ACC112 (cell line): ENCODE measurements around the gene PTGDR2.

ENCODE experiments used
- H2AFZ ChIP-seq: fragments of 200-600 bp; sonication (generic); one replicate; pipeline ENCODE4 v1.6.0; 2017; ENCODE audit warnings: antibody characterized with exemption, low read length; ENCODE audit not compliant: unreplicated experiment
- H3K27ac ChIP-seq: fragments of 200-600 bp; sonication (generic); 2 replicates; pipeline ENCODE4 v1.5.1; 2014; ENCODE audit warnings: low read depth, mild to moderate bottlenecking, antibody characterized with exemption, low read length, moderate library complexity
- H3K27me3 ChIP-seq: fragments of 200-600 bp; sonication (generic); 2 replicates; pipeline ENCODE4 v1.6.1; 2014; ENCODE audit warnings: mild to moderate bottlenecking, antibody characterized with exemption, low read length, moderate library complexity, mixed read lengths; ENCODE audit not compliant: insufficient read depth
- H3K36me3 ChIP-seq: fragments of 200-600 bp; sonication (generic); 2 replicates; pipeline ENCODE4 v1.6.1; 2016; ENCODE audit warnings: mild to moderate bottlenecking, antibody characterized with exemption, low read length, moderate library complexity, mixed read lengths; ENCODE audit not compliant: insufficient read depth
- H3K4me1 ChIP-seq: fragments of 200-600 bp; sonication (generic); one replicate; pipeline ENCODE4 v1.6.1; 2016; ENCODE audit warnings: low read length, mixed read lengths; ENCODE audit not compliant: insufficient read depth, unreplicated experiment, control insufficient read depth
- H3K4me3 ChIP-seq: fragments of 200-600 bp; sonication (generic); 2 replicates; pipeline ENCODE4 v1.5.1; 2014; ENCODE audit warnings: mild to moderate bottlenecking, low read depth, low read length
- H3K79me2 ChIP-seq: fragments of 200-600 bp; sonication (generic); one replicate; pipeline ENCODE4 v1.6.0; 2016; ENCODE audit warnings: low read length; ENCODE audit not compliant: control insufficient read depth, unreplicated experiment, insufficient read depth

The PTGDR2 gene

DNA sequence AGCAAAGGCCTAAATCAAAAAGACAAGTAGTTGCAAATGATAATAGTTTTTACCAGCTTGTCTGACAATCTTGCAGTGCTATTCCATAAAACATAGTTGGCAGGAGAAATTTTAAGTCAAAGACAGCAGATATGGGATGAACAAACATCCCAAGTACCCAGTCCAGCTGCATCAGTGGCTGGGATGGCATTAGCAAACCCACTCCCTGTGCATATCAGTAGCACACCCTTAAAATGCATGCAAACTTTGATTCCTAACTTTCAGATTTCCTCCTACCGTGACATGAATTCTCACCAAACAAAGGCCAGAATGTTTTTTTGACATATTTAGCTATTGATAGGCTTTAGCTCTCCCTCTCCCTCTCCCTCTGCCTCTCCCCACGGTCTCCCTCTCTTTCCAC is 41.6 kb downstream of the PTGDR2 start:
- Histone ChIP-seq H3K4me1 (no peaks in the 10 kb centered on the region), H3K79me2 (no peaks in the 10 kb centered on the region), H3K36me3 (no peaks in the 10 kb centered on the region), H2AFZ (no peak overlapping the region), H3K27ac (no peak overlapping the region), H3K27me3 (peaks cover 21% of the 10 kb centered on the region), H3K4me3 (no peak overlapping the region)

DNA sequence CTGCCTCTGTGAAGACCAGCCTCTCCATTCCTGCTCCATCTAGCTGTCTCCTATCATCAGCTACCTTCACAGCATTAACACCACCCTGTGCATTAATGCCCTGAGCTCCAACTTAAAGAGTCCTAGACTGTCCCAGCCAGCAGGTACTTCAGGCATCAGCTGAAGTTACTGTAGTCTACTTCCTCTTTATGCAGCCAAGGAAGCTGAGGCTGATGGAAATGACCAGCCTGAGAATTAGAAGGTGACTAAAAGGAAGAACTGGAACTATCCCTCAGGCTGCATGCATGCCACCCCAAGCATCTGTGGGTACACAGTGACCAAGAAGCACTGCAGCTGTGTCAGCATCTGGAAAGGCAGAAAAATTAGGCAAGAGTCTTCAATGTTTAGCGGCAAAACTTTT is 42.4 kb downstream of the PTGDR2 start:
- H3K4me1 ChIP-seq, result no peaks in the 10 kb centered on the region
- H3K27ac ChIP-seq, result no peak overlapping the region
- no peak overlapping the region for H3K4me3 ChIP-seq
- H3K36me3 ChIP-seq, result no peaks in the 10 kb centered on the region
- no peak overlapping the region for H2AFZ ChIP-seq
- H3K27me3 ChIP-seq, result peaks cover 21% of the 10 kb centered on the region
- no peaks in the 10 kb centered on the region for H3K79me2 ChIP-seq

DNA sequence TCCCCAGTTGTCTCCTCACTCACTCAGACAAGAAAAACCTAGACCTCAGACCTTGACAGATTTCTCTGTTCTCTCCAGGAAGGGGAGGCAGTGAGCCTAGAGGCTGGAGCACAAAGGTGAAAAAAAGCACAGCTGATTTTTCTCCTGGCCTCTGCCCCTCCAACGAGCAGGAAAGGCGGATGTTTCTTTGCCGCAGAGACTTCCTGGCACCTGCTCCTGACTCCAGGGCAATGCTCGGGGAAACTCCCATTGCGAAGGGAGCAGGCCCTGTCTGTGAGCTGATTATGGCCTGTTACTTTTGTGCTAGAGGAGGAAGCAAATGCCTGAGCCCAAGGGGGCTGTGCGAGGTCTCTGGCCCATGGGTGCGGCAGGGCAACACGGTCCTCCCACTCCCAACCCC is 45.2 kb downstream of the PTGDR2 start:
- peaks cover 17% of the 10 kb centered on the region; the same call in 1 of the 2 replicates for H3K27me3 ChIP-seq
- no peaks in the 10 kb centered on the region for H3K79me2 ChIP-seq
- no peaks in the 10 kb centered on the region for H3K4me1 ChIP-seq
- H3K27ac ChIP-seq, result no peak overlapping the region
- no peak overlapping the region for H2AFZ ChIP-seq
- H3K4me3 ChIP-seq, result no peak overlapping the region
- no peaks in the 10 kb centered on the region for H3K36me3 ChIP-seq

- H2AFZ ChIP-seq, result no peak overlapping the region
- no peak overlapping the region for H3K4me3 ChIP-seq
- no peaks in the 10 kb centered on the region for H3K4me1 ChIP-seq
- H3K27me3 ChIP-seq, result peaks cover 21% of the 10 kb centered on the region; the same call in 1 of the 2 replicates
- no peaks in the 10 kb centered on the region for H3K36me3 ChIP-seq
- H3K27ac ChIP-seq, result no peak overlapping the region
- H3K79me2 ChIP-seq, result no peaks in the 10 kb centered on the region
Measured at GRCh38 chr11:60810151-60810550, 45.6 kb downstream of the PTGDR2 start.

- no peak overlapping the region for H3K27ac ChIP-seq
- no peak overlapping the region for H2AFZ ChIP-seq
- H3K27me3 ChIP-seq, result peaks cover 21% of the 10 kb centered on the region; the same call in 1 of the 2 replicates
- no peak overlapping the region for H3K4me3 ChIP-seq
- H3K36me3 ChIP-seq, result no peaks in the 10 kb centered on the region
- no peaks in the 10 kb centered on the region for H3K4me1 ChIP-seq
- H3K79me2 ChIP-seq, result no peaks in the 10 kb centered on the region
Measured at GRCh38 chr11:60809691-60810090, 46.1 kb downstream of the PTGDR2 start.

GRCh38 chr11:60809249-60809648 is 46.5 kb downstream of the PTGDR2 start:
- Histone ChIP-seq H3K27me3 (peaks cover 21% of the 10 kb centered on the region; the same call in 1 of the 2 replicates), H2AFZ (no peak overlapping the region), H3K36me3 (no peaks in the 10 kb centered on the region), H3K4me1 (no peaks in the 10 kb centered on the region), H3K79me2 (no peaks in the 10 kb centered on the region), H3K27ac (no peak overlapping the region), H3K4me3 (no peak overlapping the region)

DNA sequence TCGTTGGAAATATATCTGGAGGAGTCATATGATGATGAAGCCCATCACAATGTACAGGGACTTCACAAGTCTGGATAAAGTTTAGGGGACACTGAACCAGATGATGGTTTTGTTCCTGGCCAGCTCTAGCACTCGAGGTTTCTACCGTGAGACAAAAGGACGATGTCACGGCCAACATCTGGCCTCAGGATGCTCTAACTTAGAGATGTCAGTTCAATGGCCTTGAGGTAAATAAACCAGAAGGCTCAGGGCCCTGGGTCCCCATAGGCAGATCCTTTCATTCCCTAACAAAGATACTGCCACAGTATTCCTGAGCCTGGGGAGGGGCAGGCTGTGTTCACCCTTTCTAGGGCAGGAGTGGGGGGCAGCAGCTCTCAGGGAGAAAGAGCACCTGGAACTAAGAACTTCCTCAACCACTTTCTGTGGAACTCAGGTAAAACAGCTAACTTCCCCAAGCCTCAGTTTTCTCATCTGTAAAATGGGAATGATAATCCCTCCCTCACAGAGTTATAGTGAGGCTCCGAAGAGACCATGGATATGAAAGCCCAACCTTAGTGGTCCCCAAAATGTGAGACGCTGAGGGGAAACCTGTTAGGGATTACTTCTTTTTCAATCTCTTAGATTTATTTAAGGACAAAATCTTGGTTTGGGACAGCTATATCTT is 52.3 kb downstream of the PTGDR2 start:
- Histone ChIP-seq H3K79me2 (no peaks in the 10 kb centered on the region), H2AFZ (no peak overlapping the region), H3K36me3 (no peaks in the 10 kb centered on the region), H3K4me3 (no peak overlapping the region), H3K27ac (no peak overlapping the region), H3K27me3 (peaks cover 46% of the 10 kb centered on the region), H3K4me1 (no peaks in the 10 kb centered on the region)

- H3K79me2 ChIP-seq, result no peaks in the 10 kb centered on the region
- H2AFZ ChIP-seq, result no peak overlapping the region
- no peaks in the 10 kb centered on the region for H3K36me3 ChIP-seq
- H3K27ac ChIP-seq, result no peak overlapping the region
- no peak overlapping the region for H3K4me3 ChIP-seq
- no peaks in the 10 kb centered on the region for H3K4me1 ChIP-seq
- H3K27me3 ChIP-seq, result peaks cover 58% of the 10 kb centered on the region
Measured at GRCh38 chr11:60801194-60801593, 54.6 kb downstream of the PTGDR2 start.
